KMS-11 (cell line): Measurements from ENCODE around the gene NELL2.

Experiments
- H2AFZ ChIP-seq: fragments of 200-600 bp; sonication (generic); 2 replicates; pipeline ENCODE4 v1.6.1; 2016; ENCODE audit warnings: antibody characterized with exemption, mixed run types, low read depth
- H3K27ac ChIP-seq: fragments of 200-600 bp; sonication (generic); 2 replicates; pipeline ENCODE4 v1.6.1; 2016; ENCODE audit warnings: mild to moderate bottlenecking, mixed run types
- H3K27me3 ChIP-seq: fragments of 200-600 bp; sonication (generic); 2 replicates; pipeline ENCODE4 v1.6.1; 2017; ENCODE audit warnings: mild to moderate bottlenecking, low read depth, mixed run types, moderate library complexity; ENCODE audit not compliant: insufficient read depth
- H3K36me3 ChIP-seq: fragments of 200-600 bp; sonication (generic); 2 replicates; pipeline ENCODE4 v1.6.1; 2017; ENCODE audit warnings: mild to moderate bottlenecking, mixed run types; ENCODE audit not compliant: insufficient read depth
- H3K4me1 ChIP-seq: fragments of 200-600 bp; sonication (generic); 2 replicates; pipeline ENCODE4 v1.6.1; 2016; ENCODE audit warnings: mild to moderate bottlenecking, low read depth, mixed run types; ENCODE audit not compliant: poor library complexity, severe bottlenecking
- H3K4me2 ChIP-seq: fragments of 200-600 bp; sonication (generic); 2 replicates; pipeline ENCODE4 v1.7.0; 2016; ENCODE audit warnings: mild to moderate bottlenecking, mixed run types
- H3K4me3 ChIP-seq: fragments of 200-600 bp; sonication (generic); IDR thresholded peaks from 2 replicates; pipeline ENCODE4 v1.6.1; 2017; ENCODE audit warnings: low read depth, low read length, mixed read lengths; ENCODE audit not compliant: insufficient read depth
- H3K79me2 ChIP-seq: fragments of 200-600 bp; sonication (generic); 2 replicates; pipeline ENCODE4 v1.6.1; 2016; ENCODE audit warnings: low read depth, mixed run types; ENCODE audit not compliant: insufficient read depth
- H3K9ac ChIP-seq: fragments of 200-600 bp; sonication (generic); 2 replicates; pipeline ENCODE4 v1.6.1; 2016; ENCODE audit warnings: mild to moderate bottlenecking, mixed run types
- H4K20me1 ChIP-seq: fragments of 200-600 bp; sonication (generic); 2 replicates; pipeline ENCODE4 v1.6.1; 2016; ENCODE audit warnings: mild to moderate bottlenecking, mixed run types; ENCODE audit not compliant: insufficient read depth
- TF ChIP-seq, protein P1 (sequence below): fragments of 200-600 bp; sonication (generic); conservative IDR thresholded peaks from 2 replicates; pipeline ENCODE4 v1.6.1; 2017; ENCODE audit warnings: low read depth, mild to moderate bottlenecking, antibody characterized with exemption, low read length, moderate library complexity, mixed read lengths

The NELL2 gene

DNA sequence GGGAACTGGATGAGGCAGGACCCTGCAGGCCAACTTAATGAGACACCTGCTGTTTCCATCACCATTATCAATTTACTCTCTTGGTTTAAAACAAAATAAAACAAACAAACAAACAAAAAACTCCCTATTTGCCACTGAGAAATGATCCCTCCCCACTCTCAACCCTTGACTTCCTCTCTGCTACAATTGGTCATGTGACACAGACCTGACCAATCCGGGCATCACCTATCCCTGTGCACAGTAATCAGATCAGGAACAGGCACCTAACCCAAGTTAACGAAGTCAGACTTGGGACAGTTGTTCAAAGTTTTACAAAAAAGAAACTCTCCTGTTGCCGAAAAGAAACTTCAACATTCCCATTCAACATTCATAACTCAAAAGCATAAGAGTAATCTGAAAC, 58.4 kb downstream of the NELL2 start:
- Histone ChIP-seq H3K27me3 (no peaks in the 10 kb centered on the region), H3K4me1 (no peaks in the 10 kb centered on the region), H2AFZ (no peak overlapping the region), H3K4me2 (no peak overlapping the region), H4K20me1 (no peaks in the 10 kb centered on the region), H3K9ac (no peak overlapping the region), H3K27ac (no peak overlapping the region), H3K79me2 (no peaks in the 10 kb centered on the region), H3K4me3 (no peak overlapping the region), H3K36me3 (no peaks in the 10 kb centered on the region)
- TF ChIP-seq, protein P1, sequence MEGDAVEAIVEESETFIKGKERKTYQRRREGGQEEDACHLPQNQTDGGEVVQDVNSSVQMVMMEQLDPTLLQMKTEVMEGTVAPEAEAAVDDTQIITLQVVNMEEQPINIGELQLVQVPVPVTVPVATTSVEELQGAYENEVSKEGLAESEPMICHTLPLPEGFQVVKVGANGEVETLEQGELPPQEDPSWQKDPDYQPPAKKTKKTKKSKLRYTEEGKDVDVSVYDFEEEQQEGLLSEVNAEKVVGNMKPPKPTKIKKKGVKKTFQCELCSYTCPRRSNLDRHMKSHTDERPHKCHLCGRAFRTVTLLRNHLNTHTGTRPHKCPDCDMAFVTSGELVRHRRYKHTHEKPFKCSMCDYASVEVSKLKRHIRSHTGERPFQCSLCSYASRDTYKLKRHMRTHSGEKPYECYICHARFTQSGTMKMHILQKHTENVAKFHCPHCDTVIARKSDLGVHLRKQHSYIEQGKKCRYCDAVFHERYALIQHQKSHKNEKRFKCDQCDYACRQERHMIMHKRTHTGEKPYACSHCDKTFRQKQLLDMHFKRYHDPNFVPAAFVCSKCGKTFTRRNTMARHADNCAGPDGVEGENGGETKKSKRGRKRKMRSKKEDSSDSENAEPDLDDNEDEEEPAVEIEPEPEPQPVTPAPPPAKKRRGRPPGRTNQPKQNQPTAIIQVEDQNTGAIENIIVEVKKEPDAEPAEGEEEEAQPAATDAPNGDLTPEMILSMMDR: no peak

DNA sequence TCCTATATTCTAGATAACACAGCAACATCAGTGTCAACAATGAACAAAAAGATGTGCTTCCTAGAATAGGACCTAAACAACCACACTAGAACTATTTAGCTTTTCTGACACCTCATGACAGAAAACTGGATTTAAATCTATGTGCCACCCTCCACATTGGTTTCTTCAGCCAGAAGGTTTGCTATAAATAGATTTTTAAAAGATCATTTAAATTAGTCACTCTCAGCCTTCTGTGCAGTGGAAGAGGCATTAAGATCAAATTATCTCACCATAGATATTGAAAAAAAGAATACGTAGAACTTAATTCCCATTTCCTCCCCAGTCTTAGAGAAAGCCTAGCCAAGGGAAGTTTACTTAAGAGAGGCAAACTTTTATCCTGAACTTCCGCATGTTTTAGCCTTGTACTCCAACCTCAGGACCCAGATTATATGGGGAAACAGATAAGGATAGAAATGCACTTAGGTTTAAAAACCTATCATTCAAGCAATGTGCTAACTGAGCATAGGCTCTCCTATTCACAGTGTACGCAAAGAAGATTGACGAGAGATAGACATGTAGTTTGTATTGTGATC, 59.6 kb downstream of the NELL2 start:
- no peak overlapping the region for H3K9ac ChIP-seq
- no peaks in the 10 kb centered on the region for H3K79me2 ChIP-seq
- no peak overlapping the region for H3K27ac ChIP-seq
- no peak overlapping the region for H2AFZ ChIP-seq
- H3K4me1 ChIP-seq: no peaks in the 10 kb centered on the region
- no peaks in the 10 kb centered on the region for H3K36me3 ChIP-seq
- TF ChIP-seq, protein P1: no peak
- no peak overlapping the region for H3K4me2 ChIP-seq
- no peaks in the 10 kb centered on the region for H3K27me3 ChIP-seq
- no peaks in the 10 kb centered on the region for H4K20me1 ChIP-seq
- H3K4me3 ChIP-seq: no peak overlapping the region

DNA sequence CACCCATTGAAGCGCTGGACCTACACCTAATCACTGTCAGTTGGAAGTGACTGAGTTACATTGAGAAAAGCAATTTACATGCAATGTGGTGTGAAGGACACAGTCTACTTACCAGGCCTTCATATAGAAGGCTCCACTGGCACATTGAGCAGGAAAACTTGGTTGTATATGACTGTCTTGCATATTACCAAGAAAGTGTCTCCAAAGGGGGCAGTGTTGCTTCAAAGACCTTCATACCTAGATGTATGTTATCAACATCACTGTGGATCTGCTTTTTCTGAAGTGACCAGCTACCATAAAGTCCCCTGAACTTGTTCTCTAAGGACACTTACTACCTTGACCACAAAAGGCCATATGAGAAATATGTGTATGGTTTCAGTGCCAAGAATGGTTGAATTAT, 64.1 kb downstream of the NELL2 start:
- Histone ChIP-seq H3K79me2 (no peaks in the 10 kb centered on the region), H3K4me2 (no peak overlapping the region)

DNA sequence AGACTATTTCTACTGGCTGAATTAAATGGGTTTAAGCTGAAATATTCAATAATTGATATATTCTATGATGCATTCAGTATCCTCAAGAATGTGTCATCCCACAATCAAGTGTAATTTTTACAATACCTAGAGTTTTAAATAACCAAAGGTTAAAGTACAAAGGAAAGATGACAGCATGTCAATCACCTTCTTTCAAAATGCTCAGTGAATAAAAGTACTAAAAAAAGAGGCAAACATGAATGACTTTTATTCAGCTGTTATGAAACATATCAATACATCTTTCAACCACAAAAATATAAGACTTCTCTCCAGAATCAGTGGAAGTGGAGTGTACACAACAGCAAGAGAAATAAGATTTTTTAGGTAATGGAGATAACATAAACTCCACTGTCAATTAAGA, 72.0 kb downstream of the NELL2 start:
- Histone ChIP-seq H3K36me3 (no peaks in the 10 kb centered on the region), H3K4me1 (no peaks in the 10 kb centered on the region), H3K4me2 (no peak overlapping the region), H3K4me3 (no peak overlapping the region), H3K9ac (no peak overlapping the region), H3K27ac (no peak overlapping the region), H3K27me3 (no peaks in the 10 kb centered on the region), H3K79me2 (no peaks in the 10 kb centered on the region), H4K20me1 (no peaks in the 10 kb centered on the region), H2AFZ (no peak overlapping the region)
- TF ChIP-seq, protein P1: no peak

More for the DNA sequence above, 64.1 kb downstream of the NELL2 start:
- H4K20me1 ChIP-seq: no peaks in the 10 kb centered on the region
- no peak overlapping the region for H3K4me3 ChIP-seq
- no peaks in the 10 kb centered on the region for H3K4me1 ChIP-seq
- no peaks in the 10 kb centered on the region for H3K27me3 ChIP-seq
- no peak overlapping the region for H3K27ac ChIP-seq
- H3K9ac ChIP-seq: no peak overlapping the region
- H2AFZ ChIP-seq: no peak overlapping the region
- TF ChIP-seq, protein P1: no peak; the same call in 1 of the 2 replicates
- no peaks in the 10 kb centered on the region for H3K36me3 ChIP-seq
